ENCODE measurements around the gene HOMER2.
"Not testable (repeated sequence)": the region's sequence is repeated elsewhere in the genome, so short reads cannot be mapped to it uniquely, and the experiment has no call there.

DNA sequence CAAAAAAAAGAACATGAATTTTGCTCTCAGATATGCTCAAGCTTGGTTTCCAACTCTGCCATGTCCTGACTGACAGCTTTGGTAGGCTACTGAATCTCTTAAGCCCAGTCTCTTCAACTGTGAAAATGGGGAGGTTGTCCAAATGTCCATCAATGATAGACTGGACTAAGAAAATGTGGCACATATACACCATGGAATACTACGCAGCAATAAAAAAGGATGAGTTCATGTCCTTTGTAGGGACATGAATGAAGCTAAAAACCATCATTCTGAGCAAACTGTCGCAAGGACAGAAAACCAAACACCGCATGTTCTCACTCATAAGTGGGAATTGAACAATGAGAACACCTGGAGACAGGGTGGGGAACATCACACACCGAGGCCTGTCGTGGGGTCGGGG is 12.8 kb downstream of the HOMER2 start:
- not testable (repeated sequence) for TF ChIP-seq EZH2 (IDR thresholded peaks at IDR 0.05; ENCODE audit: borderline replicate concordance); EZH2phosphoT487 (IDR thresholded peaks at IDR 0.05; ENCODE audit: low read depth, severe bottlenecking, unreplicated experiment)
- TF ChIP-seq, protein P1, sequence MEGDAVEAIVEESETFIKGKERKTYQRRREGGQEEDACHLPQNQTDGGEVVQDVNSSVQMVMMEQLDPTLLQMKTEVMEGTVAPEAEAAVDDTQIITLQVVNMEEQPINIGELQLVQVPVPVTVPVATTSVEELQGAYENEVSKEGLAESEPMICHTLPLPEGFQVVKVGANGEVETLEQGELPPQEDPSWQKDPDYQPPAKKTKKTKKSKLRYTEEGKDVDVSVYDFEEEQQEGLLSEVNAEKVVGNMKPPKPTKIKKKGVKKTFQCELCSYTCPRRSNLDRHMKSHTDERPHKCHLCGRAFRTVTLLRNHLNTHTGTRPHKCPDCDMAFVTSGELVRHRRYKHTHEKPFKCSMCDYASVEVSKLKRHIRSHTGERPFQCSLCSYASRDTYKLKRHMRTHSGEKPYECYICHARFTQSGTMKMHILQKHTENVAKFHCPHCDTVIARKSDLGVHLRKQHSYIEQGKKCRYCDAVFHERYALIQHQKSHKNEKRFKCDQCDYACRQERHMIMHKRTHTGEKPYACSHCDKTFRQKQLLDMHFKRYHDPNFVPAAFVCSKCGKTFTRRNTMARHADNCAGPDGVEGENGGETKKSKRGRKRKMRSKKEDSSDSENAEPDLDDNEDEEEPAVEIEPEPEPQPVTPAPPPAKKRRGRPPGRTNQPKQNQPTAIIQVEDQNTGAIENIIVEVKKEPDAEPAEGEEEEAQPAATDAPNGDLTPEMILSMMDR (IDR thresholded peaks at IDR 0.05; ENCODE audit: poor library complexity) = not testable (repeated sequence)

All from hepatocyte (in vitro differentiated cells).